Keratinocyte (primary cell): ENCODE data around the gene MSI2. TPM values are rescaled to one million over a fixed set of nuclear protein-coding genes. Genes with fewer than 3 reads are reported as not detected.

Source experiments
- DNase-seq: peaks from one replicate; pipeline ENCODE4 v3.0.0-alpha.2; 2011; ENCODE audit warnings: low read depth, missing footprints, low spot score
- FAIRE-seq: peaks from 2 replicates; lab custom pipeline; 2011; peaks lifted over from hg19 to GRCh38; lab: Jason Lieb, UNC
- H2AFZ ChIP-seq: 2 replicates; pipeline ENCODE4 v1.6.0; 2012; ENCODE audit warnings: low read length, control low read depth, inconsistent platforms; ENCODE audit not compliant: control insufficient read depth
- H3K27ac ChIP-seq: 2 replicates; pipeline ENCODE4 v1.5.1; 2011; ENCODE audit warnings: low read length; ENCODE audit not compliant: control insufficient read depth, insufficient read depth
- H3K27me3 ChIP-seq: 3 replicates; pipeline ENCODE4 v1.6.0; 2011; ENCODE audit warnings: low read length; ENCODE audit not compliant: control insufficient read depth, insufficient read depth; ENCODE audit errors: extremely low read depth
- H3K36me3 ChIP-seq, 2 experiments: 2 replicates in 1 of 2; 3 replicates in 1 of 2; pipeline ENCODE4 v1.5.1; 2011; ENCODE audit warnings: low read length in 2 of 2, mild to moderate bottlenecking in 1 of 2; ENCODE audit not compliant: control insufficient read depth in 2 of 2, insufficient read depth in 2 of 2; ENCODE audit errors: extremely low read depth in 1 of 2
- H3K4me1 ChIP-seq: 3 replicates; pipeline ENCODE4 v1.5.1; 2011; ENCODE audit warnings: low read length; ENCODE audit not compliant: control insufficient read depth, insufficient read depth; ENCODE audit errors: extremely low read depth
- H3K4me2 ChIP-seq: 3 replicates; pipeline ENCODE4 v1.6.0; 2011; ENCODE audit warnings: low read depth, low read length; ENCODE audit not compliant: control insufficient read depth, insufficient read depth; ENCODE audit errors: extremely low read depth
- H3K4me3 ChIP-seq, 3 experiments: fragments of 200-600 bp in 1 of 3; sonication (generic) in 1 of 3; 2 replicates in 2 of 3; 3 replicates in 1 of 3; pipeline ENCODE4 v1.5.1; 2011 to 2016; ENCODE audit warnings: low read length in 3 of 3, mild to moderate bottlenecking in 3 of 3, control low read depth in 2 of 3, inconsistent platforms in 1 of 3, low read depth in 1 of 3, mixed read lengths in 1 of 3, mixed run types in 1 of 3, moderate library complexity in 1 of 3; ENCODE audit not compliant: control insufficient read depth in 2 of 3, insufficient read depth in 2 of 3; ENCODE audit errors: extremely low read depth in 1 of 3
- H3K79me2 ChIP-seq: 2 replicates; pipeline ENCODE4 v1.6.0; 2012; ENCODE audit warnings: low read length; ENCODE audit not compliant: control insufficient read depth, insufficient read depth
- H3K9ac ChIP-seq: 3 replicates; pipeline ENCODE4 v1.6.0; 2011; ENCODE audit warnings: low read length; ENCODE audit not compliant: control insufficient read depth, insufficient read depth; ENCODE audit errors: extremely low read depth
- H3K9me1 ChIP-seq: 3 replicates; pipeline ENCODE4 v1.6.0; 2011; ENCODE audit warnings: low read length; ENCODE audit not compliant: control insufficient read depth, insufficient read depth; ENCODE audit errors: extremely low read depth
- H3K9me3 ChIP-seq: 2 replicates; pipeline ENCODE4 v1.5.1; 2012; ENCODE audit warnings: low read depth, low read length; ENCODE audit not compliant: control insufficient read depth
- H4K20me1 ChIP-seq: 3 replicates; pipeline ENCODE4 v1.6.0; 2011; ENCODE audit warnings: low read length; ENCODE audit not compliant: control insufficient read depth, insufficient read depth; ENCODE audit errors: extremely low read depth
- CTCF ChIP-seq, 3 experiments: IDR thresholded peaks in 1 of 3; conservative IDR thresholded peaks in 1 of 3; optimal IDR thresholded peaks in 1 of 3; 2 replicates in 2 of 3; 3 replicates in 1 of 3; pipeline versions ENCODE3 to v1.5.1; 2011; ENCODE audit warnings: low read length in 3 of 3, mild to moderate bottlenecking in 3 of 3, moderate library complexity in 2 of 3, control low read depth in 1 of 3, inconsistent platforms in 1 of 3; ENCODE audit not compliant: insufficient read depth in 2 of 3; ENCODE audit errors: extremely low read depth in 1 of 3
- EZH2 ChIP-seq: IDR thresholded peaks from one replicate; pipeline ENCODE4 v1.6.1; 2012; ENCODE audit warnings: inconsistent platforms, mild to moderate bottlenecking, low read length, moderate library complexity
- dilution Hi-C: fragments of 300-500 bp; cut with MboI; formaldehyde crosslinking; loops from one replicate; pipeline ENCODE4 v1.7.0; 2020; ENCODE audit warnings: low sequenced_read_pairs; ENCODE audit not compliant: extremely low pct_ligation_motif_present
- polyA plus RNA-seq, 5 experiments: library from polyadenylated mRNA; depleted of rRNA in 3 of 5; stranded (reverse) in 3 of 5; stranded (forward) in 1 of 5; unstranded in 1 of 5; fragments of >200 nt; gene quantifications; 1 replicate in 1 of 5; 2 replicates in 3 of 5; 3 replicates in 1 of 5; pipeline versions ENCODE4 v1.2.1 to v1.2.3, GENCODE V29; 2011 to 2012; ENCODE audit warnings: missing spikeins in 2 of 5, low read depth in 1 of 5, low replicate concordance in 1 of 5

MSI2 gene
- polyA plus RNA-seq, 1 donor (not counting 4 experiments of a cell fraction or from before 2014, with no cell fraction given) = 22.3 TPM

- dilution Hi-C loops = no loop called here
- DNase-seq (no peak), FAIRE-seq (no peak)
- H3K4me3 ChIP-seq = no peak overlapping the region
- H3K4me1 ChIP-seq = no peaks in the 10 kb centered on the region
- H3K9me3 ChIP-seq = no peaks in the 10 kb centered on the region
- no peaks in the 10 kb centered on the region for H3K27me3 ChIP-seq
- H3K79me2 ChIP-seq = no peaks in the 10 kb centered on the region
- H3K36me3 ChIP-seq = peaks cover 0 to 3% of the 10 kb centered on the region in 2 experiments
- H2AFZ ChIP-seq = no peak overlapping the region
- no peak overlapping the region for H3K27ac ChIP-seq
- H3K9me1 ChIP-seq = no peaks in the 10 kb centered on the region
- TF ChIP-seq EZH2 (no peak), CTCF (optimal IDR thresholded peaks at IDR 0.05 in 1 of 3, IDR thresholded peaks at IDR 0.05 in 1 of 3, conservative IDR thresholded peaks at IDR 0.05 in 1 of 3; ENCODE audit: extremely low read depth in 1 of 3, insufficient read depth in 2 of 3, low read length in 3 of 3) (peak in 1 of 3 experiments; percentile 3)
- H3K4me2 ChIP-seq = no peak overlapping the region
- H4K20me1 ChIP-seq = no peaks in the 10 kb centered on the region
- no peak overlapping the region for H3K9ac ChIP-seq
Observed at GRCh38 chr17:57399690-57400089, 143.4 kb downstream of the MSI2 start.

GRCh38 chr17:57400648-57401047, 144.3 kb downstream of the MSI2 start:
- H4K20me1 ChIP-seq = no peaks in the 10 kb centered on the region
- no peak overlapping the region for H3K27ac ChIP-seq
- H3K9ac ChIP-seq = no peak overlapping the region
- no peaks in the 10 kb centered on the region for H3K9me3 ChIP-seq
- no peak overlapping the region for H2AFZ ChIP-seq
- H3K4me2 ChIP-seq = no peak overlapping the region
- no peak overlapping the region for H3K4me3 ChIP-seq
- DNase-seq (no peak), FAIRE-seq (no peak)
- H3K9me1 ChIP-seq = no peaks in the 10 kb centered on the region
- H3K36me3 ChIP-seq = peaks cover 0 to 3% of the 10 kb centered on the region in 2 experiments
- no peaks in the 10 kb centered on the region for H3K27me3 ChIP-seq
- H3K79me2 ChIP-seq = no peaks in the 10 kb centered on the region
- H3K4me1 ChIP-seq = no peaks in the 10 kb centered on the region
- TF ChIP-seq EZH2 (no peak), CTCF (optimal IDR thresholded peaks at IDR 0.05 in 1 of 3, IDR thresholded peaks at IDR 0.05 in 1 of 3, conservative IDR thresholded peaks at IDR 0.05 in 1 of 3; ENCODE audit: extremely low read depth in 1 of 3, insufficient read depth in 2 of 3, low read length in 3 of 3) (no peak)
- dilution Hi-C loops = no loop called here
